Activated CD4-positive, alpha-beta T cell treated with anti-CD3 and anti-CD28 coated beads, Interleukin-10, Interleukin-2, amounts not matched to agents 100 ng/mL and 50 ng/mL, durations not matched to agents 16 hours and 8 hours (primary cell): ENCODE results near the gene ULK2.
"Not testable (repeated sequence)": the region's sequence is repeated elsewhere in the genome, so short reads cannot be mapped to it uniquely, and the experiment has no call there.

ENCODE experiments used
- DNase-seq: peaks from one replicate; pipeline ENCODE4 v3.0.0-alpha.2; 2020

Gene ULK2

DNA sequence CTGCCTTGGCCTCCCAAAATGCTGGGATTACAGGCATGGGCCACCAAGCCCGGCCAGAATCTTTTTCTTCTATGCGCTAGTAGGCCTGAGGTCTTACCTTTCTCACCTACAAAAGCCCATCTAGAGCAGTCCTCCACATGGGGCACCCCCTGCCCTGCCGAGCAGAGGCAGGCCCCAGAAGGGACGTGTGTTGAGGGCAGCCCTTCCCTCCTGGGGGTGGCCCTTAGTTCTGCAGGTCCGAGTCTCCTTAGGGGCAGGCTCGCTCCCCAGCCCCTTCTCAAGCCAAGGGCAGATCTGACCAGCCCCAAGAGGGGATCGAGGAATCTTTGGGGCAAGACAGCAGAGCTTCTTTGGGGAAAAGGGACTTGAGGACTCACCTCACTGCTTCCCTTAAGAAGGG, 101.7 kb downstream of the ULK2 start:
- no peak for DNase-seq

GRCh38 chr17:19763991-19764390, 103.7 kb downstream of the ULK2 start:
- DNase-seq, result not testable (repeated sequence)

DNA sequence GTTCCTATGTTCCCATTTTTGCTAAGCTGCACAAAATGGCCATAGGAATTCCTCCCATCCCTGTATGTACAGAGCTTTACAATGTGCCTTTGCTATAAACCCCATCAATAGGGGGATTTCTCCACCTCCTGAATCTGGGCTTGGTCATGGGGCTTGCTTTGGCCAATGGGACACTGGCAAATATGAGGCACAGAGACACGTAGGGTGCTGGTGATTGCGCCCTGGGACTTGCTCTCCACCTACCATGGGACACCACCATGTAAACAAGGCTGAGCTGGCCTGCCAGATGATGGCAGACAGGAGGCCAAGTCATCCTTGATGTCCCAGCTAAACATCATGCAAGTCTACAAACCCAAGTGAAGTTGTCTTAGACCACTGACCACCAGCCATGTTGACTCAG, 104.3 kb downstream of the ULK2 start:
- DNase-seq, result no peak

GRCh38 chr17:19762515-19762961, 105.2 kb downstream of the ULK2 start:
- peak; percentile 25 for DNase-seq

DNA sequence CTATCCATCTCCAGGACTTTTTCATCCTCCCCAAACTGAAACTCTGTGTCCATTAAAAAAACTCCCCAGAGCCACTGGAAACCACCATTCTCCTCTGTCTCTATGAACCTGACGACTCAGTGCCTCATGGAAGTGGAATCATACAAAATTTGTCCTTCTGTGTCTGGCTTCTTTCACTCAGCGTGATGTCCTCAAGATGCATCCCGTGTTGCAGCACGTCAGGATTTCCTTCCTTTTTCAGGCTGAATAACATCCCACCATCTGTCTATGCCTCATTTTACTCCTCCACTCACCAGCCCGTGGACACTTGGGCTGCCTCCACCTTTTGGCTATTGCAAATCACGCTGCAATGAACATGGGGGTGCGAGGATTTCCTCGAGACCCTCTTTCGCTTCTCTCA, 107.0 kb downstream of the ULK2 start:
- DNase-seq, result no peak

DNA sequence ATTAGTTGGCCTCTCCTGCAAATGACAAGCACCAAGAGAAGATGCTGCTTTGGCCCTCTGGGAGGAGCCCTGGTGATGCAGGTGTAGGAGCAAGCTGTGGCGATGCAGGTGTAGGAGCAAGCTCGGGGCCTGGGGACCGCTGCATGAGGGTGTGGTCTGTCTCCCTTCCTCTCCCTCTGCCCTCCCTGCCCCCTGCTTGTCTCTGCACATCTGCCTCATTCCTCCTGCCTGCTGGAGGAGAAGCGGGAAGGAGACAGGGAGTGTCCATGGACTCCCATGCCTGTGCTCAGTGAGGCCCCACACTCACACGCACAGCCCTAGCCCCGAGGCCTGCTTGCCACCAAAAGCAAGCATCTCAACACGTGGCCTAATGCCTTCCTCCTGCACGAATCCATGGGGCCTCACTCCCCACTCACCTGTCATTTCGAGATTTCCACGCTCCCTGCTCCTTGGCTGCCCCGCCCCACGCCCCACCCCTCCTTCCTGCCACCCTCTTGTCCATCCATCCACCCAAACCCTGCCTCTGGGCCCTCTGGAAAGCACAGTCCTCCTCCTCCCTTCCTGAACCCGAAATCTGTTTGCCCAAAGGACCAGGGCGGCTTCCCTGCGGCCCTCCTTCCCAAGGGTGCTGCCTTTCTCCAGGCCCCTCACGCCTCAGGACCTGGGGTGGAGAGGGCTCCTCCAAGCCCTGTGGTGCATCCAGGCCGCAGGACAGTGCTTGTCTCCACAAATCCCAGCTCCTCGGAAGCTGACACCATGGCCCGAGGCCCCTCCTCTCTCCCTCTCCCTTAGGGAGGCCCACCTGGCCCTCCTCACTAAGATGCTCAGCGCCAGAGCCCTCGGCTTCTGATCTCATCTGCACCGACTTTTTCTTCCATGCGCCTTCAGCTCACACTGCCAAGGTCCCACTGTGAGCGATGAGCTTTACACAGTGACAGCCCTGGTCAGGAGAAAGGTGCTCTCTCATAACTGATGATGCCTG, 107.9 kb downstream of the ULK2 start:
- no peak for DNase-seq

GRCh38 chr17:19757536-19758180, 110.1 kb downstream of the ULK2 start:
- DNase-seq, result no peak

DNA sequence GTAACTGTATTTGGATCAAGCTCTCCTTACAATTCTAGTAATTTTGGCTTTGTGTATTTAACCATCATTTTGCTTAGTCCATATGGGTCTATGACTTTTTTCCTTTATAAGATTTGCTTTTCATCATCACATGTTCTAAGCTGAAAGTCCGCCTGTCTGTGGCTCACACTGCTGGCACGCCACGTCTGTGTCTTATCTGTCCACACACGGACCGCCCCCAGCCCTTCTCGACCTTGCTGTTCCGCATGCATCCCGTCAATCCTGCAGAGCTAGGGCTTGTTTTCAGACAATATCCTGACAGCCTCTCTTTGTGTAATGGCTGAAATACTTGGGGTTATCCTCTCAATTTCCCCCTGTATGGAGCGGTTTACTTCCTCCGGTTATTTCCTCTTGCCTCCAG, 111.2 kb downstream of the ULK2 start:
- DNase-seq, result no peak

- no peak for DNase-seq
Measured at GRCh38 chr17:19755821-19756510, 111.8 kb downstream of the ULK2 start.

DNA sequence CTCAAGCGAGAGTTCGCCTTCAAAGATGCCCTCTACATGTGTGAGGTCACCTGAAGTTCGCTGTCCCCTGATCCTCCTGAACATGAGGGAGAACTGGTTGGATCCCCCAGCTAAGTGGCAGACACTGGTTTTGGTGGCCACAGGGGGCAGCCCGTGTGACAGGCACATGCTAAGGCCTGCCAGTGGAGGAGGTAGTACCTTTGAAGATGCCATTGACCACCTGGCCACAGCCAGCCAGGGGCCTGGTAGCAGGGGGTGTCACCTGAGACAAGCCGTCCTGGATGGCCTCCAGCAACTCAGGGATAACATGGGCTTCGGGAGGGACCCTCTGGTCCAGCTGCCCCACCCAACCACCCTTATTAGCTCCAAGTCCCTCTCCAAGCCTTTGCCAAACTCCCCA, 112.3 kb downstream of the ULK2 start:
- DNase-seq, result no peak

- no peak for DNase-seq
Measured at GRCh38 chr17:19753661-19754463, 113.9 kb downstream of the ULK2 start.

- DNase-seq, result no peak
Measured at GRCh38 chr17:19753051-19753509, 114.7 kb downstream of the ULK2 start.

DNA sequence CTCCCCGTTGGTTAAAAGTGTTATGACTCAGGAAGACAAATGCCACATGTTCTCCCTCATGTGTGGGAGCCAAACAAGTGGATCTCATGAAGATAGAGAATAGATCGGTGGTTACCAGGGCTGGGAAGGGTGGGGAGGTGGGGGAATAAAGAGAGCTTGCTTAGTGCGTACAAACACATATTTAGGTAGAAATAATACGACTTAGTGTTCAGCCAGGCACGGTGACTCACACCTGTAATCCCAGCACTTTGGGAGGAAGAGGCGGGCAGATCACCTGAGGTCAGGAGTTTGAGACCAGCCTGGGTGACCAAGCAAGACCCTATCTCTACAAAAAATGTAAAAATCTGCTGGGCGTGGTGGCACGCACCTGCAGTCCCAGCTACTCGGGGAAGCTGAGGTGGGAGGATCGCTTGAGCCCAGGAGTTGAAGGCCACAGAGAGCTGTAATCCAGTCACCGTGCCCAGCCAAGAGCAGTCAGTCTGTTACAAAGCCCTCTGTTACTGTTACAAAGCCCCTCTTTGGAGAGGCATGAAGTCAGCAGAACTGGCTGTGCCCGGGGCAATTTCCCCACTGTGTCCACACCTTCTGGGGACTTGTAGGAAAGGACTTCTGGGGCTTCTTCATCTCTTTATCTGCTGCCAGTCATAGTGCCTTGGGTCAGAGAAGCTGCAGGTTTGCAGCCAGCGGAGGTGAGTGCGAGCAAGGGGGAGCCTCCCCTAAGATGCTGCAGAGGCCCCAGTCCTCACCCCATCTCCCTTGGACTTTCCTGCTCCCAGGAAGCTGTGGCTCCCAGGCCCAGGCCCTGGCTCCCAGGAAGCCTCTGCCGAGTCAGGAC, 115.3 kb downstream of the ULK2 start:
- no peak for DNase-seq

DNA sequence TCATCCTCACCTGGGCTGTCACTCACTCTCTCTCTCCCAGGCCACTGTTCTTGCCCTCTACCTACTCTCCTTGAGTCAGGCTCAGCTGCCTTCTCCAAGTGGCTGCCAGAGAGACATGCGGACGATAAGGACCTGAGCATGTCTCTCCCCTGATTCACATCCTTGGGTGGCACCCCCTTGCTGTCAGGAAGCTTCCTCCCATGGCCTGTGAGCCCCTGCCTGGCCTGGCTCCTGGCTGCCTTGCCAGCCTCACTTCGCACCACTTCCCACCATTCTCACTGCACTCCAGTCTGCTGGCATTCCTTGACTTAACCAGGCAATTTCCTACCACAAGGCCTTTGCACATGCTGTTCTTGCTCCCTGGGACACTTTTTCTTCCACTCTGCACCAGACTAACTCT, 116.9 kb downstream of the ULK2 start:
- no peak for DNase-seq

DNA sequence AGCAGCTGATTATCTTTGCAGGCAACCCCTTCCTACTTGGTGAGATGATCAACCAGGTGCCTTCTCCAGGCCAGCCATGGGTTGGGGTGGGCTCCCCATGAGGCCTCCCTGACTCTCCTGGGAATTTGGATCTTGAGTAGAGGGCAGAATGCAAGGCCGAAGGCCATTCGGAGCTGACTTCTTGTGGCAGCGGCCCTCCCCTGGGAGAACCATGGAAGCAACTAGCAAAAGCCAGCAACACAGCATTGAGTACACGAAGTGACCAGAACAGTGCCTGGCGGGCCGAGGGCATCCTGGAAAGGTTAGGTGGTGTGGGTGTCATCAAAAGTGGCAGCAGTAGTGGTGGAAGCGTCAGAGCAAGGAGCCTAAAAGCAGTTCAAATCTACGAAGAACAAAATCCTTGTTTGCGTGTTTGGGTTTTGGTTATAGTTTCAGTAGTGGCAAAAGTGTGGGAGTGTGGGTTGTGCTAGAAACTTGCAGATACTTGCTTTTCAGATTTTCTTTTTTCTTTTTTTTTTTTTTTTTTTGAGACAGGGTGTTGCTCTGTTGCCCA, 117.6 kb downstream of the ULK2 start:
- DNase-seq, result no peak

- no peak for DNase-seq
Measured at GRCh38 chr17:19748807-19749193, 118.9 kb downstream of the ULK2 start.

DNA sequence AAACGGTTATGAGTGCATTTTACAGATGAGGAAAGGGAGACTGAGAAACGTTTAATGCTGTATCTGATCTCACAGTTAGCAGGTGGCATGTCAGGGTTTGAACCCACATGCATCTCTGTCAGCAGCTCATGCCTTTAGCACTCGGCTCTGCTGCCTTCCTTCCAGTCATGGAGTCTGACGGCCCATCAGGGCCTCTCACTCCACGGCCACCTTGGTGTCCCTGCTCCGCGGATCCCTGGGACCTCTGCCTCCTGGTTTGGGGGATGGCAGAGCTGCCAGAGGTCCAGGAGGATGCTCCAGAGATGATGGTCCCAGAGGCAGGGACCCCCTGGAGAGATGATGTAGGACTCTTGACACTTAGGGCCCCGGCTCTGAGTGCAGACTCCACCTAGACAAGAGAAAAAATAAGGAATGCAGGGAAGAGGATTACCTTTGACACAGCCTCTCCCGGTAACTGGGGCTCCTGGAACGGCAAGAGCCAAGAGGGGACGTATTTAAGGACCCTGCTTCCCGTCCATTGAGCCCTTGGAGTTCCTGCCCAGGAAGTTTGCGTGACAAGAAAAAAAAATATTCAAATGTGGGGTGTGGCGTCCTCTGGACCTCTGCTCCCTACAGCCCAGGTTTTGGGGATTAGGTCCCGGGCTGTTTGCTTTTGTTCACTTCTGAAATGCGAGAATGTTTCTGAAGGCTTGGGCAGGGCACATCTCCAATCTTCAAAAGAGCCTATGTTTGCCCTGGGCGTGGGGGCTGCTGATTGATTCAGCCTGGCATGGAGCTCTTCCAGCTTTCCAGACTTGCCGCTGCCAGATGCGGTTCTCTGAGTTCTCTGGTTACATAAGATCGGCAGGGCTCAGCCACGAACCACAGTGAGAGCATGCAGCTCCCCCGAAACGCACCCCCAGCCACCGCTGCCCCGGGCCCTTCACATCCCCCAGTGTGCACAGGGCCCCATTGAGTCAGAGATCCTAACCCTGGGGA, 119.6 kb downstream of the ULK2 start, which contains the start of gene ALDH3A1:
ALDH3A1 (minus strand) TSS at position 470 of the 978 bp plus-strand sequence. CDS start 3,169 bp downstream, outside the sequence.
- DNase-seq, result no peak

- no peak for DNase-seq
Measured at GRCh38 chr17:19747159-19747719, 120.5 kb downstream of the ULK2 start.

DNA sequence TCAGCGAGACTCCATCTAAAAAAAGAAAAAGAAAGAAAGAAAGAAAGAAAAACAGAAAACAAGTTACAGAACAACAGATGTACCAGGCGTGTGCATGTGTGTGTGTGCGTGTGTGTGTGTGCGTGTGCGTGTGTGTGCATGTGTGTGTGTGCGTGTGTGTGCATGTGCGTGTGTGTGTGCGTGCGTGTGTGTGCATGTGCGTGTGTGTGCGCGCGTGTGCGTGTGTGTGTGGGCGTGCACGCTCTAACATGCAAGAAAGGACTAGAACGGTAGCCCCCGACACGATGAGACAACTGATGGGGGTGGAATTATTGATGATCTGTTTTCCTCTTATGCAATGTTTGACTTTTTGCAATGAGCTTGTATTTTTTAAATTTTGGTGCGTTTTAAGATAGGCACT, 121.2 kb downstream of the ULK2 start:
- DNase-seq, result no peak
